Activated CD8-positive, alpha-beta memory T cell treated with anti-CD3 and anti-CD28 coated beads for 4 hours (primary cell): ENCODE measurements around the gene CANT1.
A peak's percentile ranks its signal among the peaks of the same experiment; 100 is the strongest.
"Not testable (repeated sequence)": the region's sequence is repeated elsewhere in the genome, so short reads cannot be mapped to it uniquely, and the experiment has no call there.

Source experiments
- DNase-seq, 2 donors: peaks; one replicate each; pipeline ENCODE4 v3.0.0-alpha.2; 2020; ENCODE audit warnings: low read depth in 2 of 2

The CANT1 gene

DNA sequence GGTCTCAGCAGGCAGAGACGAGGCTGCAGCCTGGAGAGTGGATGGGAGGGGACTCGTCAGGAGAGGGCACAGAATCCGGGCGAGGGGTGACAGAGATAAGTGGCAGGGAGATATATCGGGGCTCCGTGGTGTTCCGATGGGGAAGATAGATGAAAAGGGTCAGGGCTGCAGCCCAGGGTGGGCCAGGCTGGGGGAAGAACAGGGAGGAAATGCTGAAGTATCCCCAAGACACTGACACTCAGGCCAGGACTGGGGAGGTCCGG is 32.0 kb downstream of the CANT1 start:
- no peak for DNase-seq

DNA sequence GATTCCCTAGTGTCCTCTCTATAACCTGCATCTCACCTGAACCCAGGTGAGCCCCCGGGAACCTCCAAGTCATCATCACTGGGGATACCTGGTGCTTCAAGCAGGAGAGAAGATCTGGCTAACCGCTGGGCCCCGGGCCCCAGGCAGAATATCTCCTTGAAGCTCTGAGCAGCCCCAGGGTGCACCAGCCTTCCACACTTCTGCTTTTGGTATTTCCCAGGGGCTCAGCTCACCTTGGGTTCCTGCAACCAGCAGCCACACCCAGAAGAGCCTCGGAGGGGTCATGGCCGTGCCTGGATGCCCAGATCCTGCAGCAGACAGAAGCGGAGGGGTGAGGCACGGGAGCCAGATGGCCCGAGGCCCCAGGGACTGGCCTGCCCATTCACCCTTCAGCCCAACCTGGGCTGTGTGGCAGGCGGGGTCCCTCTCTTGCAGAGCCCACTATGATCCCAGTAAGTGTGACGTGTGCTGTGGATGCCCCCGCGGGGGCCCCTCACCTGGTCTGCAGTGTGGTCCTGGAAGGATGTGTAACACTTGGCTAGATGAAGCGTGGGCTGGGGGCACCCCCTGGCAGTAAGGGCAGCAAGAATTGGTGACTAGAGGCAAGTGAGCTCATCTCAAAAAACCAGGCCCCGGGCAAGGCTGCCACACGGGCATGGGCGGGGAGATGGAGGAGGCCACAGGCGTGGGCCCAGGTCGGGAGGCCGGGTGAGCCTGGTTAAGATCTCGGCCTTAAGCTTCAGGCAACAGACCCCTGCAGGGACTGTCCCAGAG is 32.5 kb downstream of the CANT1 start:
- DNase-seq = no peak

DNA sequence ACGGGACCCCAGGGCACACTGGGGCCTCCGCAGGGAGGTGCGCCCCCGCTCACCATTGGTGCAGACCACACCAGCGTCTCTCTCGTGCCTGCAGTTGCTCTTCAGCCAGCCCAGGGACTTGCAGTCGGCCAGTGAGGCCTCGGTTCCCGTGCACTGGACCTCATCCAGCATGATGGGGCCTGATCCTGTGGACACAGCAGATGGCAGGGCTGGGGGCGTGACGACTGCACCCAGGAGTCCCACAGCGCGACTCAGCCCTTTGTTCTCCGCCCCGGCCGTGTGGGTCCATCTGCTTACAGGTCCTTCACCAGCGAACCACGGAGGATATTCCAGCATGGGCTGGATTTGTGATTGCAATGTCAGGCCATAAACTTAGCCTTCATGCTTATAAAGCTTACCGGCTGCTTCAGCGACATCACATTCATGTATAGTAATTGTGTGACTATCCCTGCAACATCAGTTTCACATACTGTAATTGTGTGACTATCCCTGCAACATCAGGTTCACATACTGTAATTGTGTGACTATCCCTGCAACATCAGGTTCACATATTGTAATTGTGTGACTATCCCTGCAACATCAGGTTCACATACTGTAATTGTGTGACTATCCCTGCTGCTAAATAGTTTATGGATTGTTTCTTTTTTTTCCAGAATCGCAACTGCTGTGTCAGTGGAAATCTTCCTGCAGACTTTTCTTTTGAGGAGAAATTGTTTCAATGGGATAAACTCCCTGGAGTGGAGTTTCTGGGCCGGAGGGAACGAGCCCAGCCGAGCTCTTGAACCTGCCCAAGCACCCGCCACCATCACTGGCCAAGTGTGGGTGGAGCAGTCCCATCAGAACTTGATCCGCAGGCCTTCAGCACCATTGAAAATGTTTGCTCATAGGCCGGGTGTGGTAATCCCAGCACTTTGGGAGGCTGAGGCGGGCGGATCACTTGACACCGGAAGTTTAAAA is 34.7 kb downstream of the CANT1 start:
- DNase-seq = no peak

DNA sequence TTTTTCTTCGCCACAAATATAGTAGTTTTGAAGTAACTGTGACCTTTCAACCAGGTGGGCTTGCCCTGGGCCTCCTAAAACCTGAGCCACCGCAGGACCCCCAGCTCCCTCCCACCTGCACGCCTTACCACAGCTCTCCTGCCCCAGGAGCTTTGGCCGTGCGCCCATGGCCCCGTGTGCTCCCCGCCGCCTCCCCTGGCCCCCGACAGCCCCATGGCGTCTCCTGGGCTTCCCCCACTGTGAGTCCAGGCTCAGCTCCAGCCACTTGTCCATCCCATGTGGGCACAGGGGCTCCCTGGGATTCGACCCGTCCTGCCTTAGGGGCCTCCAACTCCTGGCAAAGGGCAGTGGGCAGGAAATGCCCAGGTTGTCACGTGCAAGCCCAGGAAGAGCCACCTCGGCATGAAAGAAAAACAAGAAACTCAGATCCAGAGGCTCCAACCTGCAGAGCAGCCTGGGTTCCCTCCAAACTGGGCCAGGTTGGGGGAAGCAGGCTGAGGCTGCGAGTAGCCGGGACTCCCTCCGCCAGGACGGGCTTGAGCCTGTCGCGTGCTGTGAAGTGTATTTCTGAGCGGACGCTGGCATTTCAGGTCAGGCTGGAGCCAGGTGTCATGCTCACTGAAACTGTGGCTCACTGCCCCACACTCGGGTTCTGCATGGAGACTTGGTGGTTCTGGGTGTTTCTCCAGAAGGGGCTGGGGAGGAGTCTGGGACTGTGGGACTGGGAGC is 35.6 kb downstream of the CANT1 start:
- DNase-seq = no peak

DNA sequence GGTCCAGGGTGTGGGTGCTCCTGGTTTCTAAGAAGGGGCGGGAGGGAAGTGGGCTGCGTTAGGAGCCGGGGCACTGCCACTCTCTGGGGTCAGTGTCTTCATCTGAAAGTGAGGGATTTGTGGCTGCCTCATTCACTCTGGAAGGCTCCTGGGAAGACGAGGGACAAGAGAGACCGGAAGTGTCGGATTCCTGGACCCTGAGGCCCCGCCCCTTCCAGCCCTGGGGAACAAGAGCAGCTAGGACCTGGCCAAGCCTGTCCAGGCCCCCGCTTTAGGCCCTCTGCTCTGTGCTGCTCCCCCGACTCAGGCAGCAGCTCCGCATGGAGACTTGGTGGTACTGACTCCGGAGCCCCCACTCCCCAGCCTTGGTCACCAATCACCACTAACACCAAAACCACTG is 36.4 kb downstream of the CANT1 start:
- DNase-seq = no peak

DNA sequence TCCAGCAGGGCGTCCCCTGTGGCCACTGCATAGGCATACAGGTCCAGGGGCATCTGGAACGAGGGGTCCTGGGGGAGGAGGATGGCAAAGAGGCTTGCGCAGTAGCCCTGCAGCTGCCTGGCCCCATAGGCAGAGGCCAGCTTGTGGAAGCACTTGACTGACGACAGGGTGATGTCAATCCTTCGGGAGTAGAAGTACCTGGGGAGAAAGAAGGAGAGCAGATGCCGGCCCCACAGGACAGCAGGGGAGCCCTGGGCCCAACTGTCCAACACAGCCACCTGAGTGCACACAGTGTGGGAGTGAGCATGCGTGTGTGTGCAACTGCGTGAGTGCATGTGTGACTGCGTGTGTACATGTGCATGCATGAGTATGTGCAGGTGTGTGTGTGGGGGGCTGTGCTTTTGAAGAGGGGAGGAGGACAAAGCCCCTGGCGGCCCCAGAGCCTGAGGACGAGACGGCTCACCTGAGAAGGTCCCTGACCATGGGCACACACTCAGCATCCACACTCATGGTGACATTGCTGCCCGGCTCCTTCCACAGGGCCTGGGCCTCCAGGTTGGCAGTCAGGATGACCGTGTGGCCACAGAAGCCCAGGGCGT is 37.0 kb downstream of the CANT1 start:
- DNase-seq = no peak

DNA sequence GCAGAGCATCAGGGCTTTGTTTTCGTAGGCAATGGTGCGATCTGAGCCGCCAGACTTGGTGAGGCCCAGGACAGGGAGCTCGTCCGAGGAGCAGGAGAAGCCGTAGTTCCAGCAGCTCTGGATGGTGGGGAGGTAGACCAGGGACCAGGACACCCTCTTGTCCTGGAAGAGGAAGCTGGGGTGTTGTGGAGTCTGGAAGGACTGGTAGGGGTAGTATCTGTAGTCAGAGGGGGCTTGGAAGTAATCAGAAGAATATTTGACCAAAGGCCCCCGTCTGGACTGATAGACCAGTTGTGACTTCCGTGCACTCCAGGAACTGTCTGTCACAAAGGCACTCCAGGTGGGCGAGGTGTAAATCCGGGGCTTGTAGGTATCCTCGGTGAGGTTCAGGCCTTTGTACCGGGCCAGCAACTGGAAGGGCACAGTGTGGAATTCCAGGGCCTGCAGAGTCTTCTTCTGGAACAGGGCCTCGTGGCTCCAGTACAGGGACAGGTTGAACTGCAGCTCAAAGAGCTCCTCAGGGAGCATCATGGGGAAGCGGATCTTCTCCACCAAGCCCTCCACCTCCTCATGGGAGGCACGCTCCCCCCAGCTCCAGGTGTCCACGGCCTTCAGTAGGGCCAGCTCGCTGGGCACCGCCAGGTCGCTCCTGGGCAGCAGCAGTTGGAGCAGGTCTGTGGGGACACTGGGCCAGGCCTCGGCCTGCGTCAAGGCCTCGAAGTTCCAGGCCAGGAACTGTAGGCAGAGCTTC is 37.6 kb downstream of the CANT1 start:
- no peak for DNase-seq

DNA sequence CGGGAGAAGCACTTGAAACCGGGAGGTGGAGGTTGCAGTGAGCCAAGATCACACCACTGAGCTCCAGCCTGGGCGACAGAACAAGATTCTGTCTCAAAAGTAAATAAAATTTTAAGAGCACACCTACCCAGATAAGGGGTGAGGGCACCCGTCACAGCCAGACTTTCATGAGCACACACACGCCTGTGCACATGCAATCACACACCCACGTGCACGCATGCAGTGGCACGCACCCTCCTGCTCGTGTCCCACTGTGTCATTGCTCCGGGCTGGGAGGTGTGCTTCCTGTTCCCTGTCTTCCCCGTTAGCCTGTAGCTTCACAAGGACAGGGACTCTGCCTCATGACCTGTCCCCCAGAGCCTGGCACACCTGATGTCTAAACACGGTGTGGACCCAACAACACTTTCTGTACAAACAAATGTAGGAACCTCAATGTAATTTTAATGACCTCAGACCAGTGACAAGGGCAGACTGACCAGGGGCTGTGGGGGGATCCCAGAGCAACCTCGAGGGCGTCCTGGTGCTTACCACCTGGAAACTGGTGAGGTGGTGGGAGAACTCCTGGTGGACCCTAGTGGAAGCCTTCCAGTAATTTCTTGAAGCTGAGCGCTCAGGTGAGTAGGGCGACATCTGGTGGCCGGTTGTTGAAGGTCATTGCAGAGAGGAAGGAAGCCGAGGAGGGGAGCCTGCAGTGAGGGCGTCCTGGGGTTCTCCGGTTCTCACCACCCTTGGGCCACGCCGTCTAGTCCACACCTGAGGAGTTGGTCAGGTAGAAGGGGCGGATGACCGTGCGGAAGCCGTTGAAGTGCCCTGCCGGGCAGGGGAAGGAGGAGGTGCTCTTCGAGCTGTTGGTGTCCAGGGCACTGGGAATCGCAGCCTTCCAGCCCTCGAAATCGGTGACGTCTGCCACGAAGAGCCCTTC is 38.5 kb downstream of the CANT1 start:
- peak; percentile 48 to 56 for DNase-seq

DNA sequence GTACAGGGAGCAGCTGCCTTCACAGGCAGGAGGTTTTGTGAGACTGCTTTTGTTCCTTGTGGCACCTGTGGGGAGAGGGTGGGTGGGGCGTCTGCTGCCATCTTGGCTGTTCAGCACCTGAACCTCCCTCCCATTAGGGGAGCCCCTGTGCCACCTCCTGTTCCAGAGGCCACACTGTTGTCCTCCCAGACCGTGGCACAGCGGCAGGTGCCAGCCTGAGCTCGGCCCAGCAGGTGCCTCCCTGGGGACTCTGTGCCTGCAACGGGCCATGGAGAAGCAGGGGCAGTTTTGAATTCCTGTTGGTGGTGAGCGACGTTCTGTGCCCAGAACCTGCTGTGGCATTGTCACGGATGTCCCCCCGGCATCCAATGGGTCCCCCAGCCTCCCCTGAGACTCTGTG is 39.7 kb downstream of the CANT1 start:
- no peak for DNase-seq

DNA sequence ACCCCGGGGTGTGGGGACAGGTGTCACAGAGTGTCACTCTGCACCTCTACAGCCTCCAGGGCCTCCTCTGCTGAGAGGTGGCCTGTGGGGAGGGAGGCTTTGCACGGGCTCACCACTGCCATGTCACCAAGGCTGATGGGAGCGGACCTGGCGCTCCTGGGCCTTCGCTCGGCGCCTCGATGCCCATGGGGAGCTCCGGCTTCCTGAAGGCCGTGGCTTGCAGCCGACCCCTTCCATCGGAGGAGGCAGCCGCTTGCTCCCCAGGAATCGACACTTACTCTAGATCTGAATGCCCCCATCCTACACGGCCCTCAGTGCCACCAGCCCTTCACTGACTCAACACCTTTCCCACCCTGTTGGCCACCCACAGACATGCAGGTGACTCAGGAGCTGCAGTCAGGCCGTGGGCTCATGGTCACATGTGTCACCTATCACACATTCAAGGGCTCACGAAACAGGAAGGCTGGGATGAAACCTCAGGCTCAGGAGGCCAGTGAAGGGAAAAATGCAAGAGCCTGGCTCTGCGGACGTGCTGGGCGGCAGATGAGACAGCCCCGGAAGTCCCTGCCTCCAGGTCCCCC is 41.7 kb downstream of the CANT1 start:
- no peak for DNase-seq

DNA sequence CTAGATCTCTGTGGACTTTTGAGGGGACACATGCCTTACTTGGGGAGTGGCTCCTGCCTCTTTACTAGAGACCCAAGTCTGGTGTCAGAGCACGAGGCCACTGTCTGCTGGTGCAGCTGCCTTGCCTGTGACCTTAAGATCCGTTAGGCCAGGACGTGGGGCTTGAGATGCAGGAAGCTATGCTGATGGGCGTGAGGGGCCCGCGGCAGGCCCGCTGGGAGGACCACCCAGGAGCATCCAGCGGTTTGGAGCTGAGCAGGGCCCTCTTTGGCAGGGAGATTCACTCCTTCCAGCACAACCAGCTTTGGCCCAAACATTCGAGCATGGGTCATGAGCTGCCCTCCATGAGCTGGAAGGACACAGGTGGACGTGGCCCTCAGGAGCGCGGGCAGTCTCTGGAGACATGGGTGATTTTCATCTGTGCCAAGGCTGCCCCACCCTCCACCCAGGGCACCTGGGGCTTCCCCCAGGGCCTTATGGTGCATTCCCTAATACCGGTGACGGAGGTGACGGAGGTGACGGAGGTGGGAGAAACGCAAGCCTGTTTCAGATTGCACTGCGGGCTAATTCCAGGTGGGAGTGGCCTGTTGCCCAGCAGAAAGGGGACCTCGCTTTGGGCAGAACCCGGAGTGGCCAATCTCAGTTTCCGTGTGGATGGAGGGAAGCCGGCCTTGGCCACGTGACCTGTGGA is 42.5 kb downstream of the CANT1 start:
- DNase-seq = no peak

DNA sequence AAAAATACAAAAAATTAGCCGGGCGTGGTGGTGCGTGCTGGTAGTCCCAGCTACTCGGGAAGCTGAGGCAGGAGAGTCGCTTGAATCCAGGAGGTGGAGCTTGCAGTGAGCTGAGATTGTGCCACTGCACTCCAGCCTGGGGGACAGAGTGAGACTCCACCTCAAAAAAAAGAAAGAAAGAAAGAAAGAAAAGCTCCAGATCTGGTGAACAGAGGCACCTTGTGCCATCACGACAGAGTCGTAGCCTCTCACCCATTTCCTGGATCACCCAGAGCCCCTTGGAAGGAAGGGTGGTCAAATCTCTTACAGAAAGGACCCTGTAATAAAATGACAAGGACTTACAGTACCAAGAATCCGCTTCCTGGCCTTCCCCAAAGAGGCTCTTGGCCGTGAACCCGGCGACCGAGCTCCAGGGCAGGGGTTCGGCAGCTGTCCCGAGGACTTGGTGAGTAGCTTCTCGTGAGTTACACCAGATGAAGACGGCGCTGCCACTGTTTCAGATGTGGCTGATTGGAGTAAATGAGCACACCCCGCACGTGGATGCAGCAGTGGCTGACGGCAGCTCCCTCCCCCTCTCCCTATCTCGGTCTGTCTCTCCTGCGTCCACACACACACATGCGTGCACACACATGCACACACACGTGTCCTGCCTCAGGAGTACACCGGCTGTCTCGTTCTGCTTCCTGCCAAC is 43.3 kb downstream of the CANT1 start:
- DNase-seq = no peak

DNA sequence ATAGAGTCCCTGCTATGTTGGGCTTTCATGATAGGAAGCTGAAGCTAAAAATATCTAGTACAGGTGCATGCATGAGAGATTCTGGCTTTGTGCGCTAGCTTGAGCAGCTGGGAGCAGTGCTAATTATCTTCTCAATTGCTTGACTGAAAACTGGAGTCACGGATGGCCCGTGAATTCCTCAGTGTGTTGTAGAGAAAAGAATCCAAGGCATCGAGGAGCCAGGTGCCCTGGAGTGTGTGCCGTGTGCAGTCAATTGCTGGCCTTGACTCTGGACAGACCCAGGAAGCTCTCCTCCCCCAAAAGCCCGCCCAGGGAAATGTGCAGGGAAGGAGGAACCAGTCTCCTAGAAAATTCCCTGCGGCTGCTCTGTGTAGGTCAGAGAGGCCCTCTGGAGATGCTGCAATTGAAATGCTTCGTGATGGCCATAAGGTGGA is 44.1 kb downstream of the CANT1 start:
- no peak for DNase-seq

DNA sequence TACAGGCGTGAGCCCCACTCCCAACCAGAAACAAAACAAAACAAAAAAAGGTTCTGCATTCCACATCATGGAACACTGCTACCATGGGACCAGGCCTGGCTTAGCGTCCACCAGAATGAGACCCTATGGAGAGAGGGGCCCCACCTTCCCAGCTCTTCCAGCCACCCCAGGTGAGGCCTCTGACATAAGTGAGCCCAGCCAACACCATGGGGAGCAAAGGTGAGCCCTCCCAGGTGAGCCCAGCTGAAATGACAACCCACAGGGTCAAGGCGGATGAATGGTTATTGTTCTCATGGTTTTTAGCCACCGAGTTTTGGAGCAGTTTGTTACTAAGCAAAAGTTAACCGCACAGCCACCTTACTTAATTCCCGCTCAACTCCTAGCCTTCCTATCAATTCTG is 46.2 kb downstream of the CANT1 start:
- no peak for DNase-seq

DNA sequence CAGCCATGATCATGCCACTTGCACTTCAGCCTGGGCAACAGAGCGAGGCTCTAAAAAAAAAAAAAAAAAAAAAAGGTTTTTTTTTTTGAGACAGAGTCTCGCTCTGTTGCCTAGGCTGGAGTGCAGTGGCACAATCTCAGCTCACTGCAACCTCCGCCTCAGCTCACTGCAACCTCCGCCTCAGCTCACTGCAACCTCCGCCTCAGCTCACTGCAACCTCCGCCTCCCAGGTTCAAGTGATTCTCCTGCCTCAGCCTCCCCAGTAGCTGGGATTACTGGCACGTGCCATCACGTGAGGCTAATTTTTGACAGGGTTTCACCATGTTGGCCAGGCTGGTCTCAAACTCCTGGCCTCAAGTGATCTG is 46.6 kb downstream of the CANT1 start:
- DNase-seq = not testable (repeated sequence)

DNA sequence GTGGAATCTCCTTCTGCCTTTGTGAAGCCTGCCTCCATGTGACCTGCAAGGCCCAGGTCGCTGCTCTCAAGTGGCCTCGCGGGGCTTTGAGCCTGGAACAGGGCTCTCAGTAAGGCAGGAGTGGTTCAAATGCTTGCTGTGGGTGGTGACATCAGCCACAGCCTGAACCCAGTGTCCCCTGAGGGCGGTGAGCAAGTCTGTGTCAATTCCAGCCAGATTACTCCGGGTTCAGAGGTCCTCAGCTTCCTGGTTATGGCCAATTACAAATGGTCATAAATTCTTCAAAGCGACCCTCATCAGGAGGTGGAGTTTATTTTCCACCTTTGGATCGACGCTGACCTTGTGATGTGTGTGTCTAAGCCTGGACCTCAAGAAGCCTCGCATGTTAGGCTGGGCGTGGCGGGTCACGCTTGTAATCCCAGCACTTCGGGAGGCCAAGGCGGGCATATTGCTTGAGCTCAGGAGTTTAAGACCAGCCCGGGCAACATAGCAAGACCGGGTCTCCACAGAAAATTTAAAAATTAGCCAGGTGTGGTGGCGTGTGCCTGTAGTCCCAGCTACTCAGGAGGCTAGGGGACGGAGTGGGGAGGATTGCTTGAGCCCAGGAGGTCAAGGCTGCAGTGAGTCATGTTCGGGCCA is 47.1 kb downstream of the CANT1 start:
- no peak for DNase-seq

DNA sequence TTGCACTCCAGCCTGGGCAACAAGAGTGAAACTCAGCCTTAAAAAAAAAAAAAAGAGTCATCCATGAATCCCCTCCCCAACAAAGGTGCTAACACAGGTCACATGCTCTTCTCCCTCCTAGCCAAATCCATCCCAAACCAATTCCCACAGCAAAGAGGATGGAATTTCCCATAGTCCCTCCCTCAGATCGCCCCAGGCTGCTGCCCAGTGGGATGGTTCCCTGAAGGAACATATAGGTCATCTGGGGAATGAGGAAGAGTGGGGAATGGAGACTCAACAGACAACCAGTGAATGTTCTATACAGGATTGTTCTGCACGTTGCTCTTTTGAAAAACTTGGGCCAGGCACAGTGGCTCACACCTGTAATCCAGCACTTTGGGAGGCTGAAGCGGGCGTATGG is 48.0 kb downstream of the CANT1 start:
- no peak for DNase-seq

DNA sequence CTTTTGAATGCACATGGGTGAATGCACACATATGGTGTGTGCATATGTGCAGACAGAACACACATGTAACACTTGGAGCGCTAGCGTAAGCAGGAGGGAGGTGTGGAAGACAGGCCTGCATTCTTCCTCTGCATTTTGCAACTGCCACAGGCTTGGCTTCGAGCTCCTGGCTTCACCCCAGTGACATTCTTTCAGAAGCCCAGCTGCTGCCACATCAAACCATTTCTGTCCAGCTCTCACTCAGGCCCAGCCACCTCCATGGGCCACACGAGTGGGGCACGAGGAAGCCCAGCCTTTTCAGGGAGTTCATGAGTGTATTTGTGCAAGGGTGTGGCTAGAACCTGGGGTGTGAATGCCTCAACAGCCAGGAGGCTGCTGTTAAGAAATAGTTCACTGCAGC is 48.6 kb downstream of the CANT1 start:
- no peak for DNase-seq
